ENCODE measurements around the gene CCR9.

The CCR9 gene

DNA sequence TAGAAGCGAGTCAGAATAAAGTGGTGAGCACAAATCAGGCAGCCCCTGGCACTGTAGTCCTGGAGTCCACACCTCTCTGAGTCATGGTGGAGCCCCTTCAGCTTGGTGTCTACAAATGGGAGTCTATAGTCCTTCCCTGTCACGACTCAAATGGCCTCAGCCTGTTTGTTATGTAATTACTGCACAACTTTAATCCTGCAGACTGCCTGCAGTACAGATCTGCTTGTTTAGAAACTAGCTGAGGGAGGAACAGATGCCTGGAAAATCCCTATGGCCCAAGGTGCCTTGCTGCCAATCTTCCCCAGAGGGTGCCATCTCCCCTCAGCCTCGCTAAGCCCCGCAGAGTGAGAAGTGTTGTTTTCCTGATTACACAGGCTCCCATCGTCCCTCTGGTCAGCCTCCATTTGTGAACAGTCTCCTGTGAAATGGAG is 53.0 kb downstream of the CCR9 start:
- no peak for DNase-seq

- DNase-seq = no peak
These were observed 53.8 kb downstream of the CCR9 start for GRCh38 chr3:45940004-45940780.

DNA sequence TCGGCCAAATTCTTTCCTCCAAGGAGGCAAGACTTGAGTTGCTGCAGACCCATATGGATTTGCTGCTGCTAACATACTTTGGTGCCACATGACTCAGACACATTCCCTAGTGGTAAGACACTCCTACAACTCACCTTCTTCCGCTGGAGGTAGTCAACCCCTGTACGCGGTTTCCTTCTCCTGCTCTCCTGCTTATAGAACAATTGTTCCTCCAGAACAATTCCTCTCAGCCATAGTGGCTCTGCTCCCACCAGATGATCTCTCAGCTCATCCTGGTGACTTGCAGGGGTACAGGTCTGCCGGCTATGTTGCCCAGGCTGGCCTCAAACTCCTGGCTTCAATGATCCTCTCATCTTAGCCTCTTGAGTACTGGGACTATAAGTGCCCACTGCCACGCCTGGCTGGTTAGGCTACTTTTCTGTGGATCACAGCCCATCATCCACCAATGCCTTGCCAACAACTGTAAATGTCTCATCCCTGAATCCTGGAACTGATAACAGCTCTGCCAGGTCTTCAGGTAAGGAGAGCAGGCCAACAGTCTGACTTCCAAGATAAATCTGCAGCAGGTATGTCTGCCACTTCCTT is 54.5 kb downstream of the CCR9 start:
- DNase-seq = no peak

DNA sequence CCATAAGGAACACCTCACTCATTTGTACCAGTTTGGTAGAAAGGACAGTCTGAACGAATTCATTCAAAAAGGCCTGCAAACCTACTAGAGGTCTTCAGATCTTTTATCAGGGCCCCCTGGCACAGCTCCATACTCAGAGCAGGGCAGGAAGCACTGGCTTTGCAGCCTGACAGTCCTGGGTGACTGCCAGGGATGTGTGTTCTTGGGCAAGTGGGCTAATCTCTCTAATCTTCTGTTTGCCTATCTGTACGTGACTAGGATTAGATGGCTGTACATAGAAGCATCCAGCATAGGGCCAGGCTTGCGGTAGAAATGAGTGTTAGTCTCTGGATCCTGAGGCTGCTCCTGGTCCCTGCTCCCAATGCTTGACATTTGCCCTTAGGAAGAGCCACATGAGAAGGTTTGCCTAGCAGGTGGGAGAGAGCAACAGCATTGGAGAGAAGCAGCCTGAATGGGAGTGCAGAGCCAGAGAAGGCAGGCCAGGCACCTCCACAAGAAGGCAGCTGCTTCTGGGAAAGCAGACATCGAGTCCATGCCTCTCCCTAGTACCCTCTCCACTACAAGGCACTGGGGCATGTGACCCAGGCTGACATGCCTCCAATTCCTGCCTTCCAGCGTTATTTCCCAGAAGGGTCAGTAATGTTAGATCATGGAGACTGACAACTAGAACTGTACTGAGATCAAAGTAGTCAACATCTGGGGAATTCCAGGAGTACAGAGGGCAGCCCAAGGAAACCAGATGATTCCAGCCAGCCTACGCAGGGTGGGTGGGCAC is 55.9 kb downstream of the CCR9 start:
- no peak for DNase-seq

- no peak for DNase-seq
These were observed 57.0 kb downstream of the CCR9 start, which contains the start of gene CXCR6 for GRCh38 chr3:45943207-45943846. Gene CXCR6 (plus strand): TSS chr3:45943464. CDS start chr3:45946482, 3,018 bp downstream.

GRCh38 chr3:45944830-45945620 is 58.7 kb downstream of the CCR9 start:
- DNase-seq = no peak

- no peak for DNase-seq
These were observed 60.0 kb downstream of the CCR9 start for GRCh38 chr3:45946307-45946706.

GRCh38 chr3:45946875-45947274 is 60.5 kb downstream of the CCR9 start:
- DNase-seq = no peak

GRCh38 chr3:45947361-45947760 is 61.0 kb downstream of the CCR9 start:
- no peak for DNase-seq

GRCh38 chr3:45948311-45948781 is 62.0 kb downstream of the CCR9 start:
- DNase-seq = no peak

DNA sequence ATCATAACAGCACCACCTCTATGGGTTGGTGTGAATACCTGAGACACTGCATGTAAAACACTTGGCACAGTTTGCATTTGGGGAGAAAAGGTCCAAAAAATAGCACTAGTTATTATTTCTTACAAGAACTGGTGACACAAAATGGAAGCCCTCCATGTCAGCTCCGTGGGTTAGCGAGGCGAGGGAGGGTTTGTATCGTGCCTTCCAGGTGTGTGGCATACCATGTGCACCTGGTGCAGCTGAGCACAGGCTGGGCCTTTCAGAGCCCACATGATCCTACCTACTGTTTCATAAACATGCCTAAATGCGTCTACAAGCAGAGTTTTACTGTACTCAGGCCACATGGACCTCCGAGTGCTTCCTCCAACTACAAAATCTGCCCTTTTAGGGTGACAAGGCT is 62.5 kb downstream of the CCR9 start:
- DNase-seq = no peak

GRCh38 chr3:45949432-45949831 is 63.1 kb downstream of the CCR9 start:
- DNase-seq = no peak

DNA sequence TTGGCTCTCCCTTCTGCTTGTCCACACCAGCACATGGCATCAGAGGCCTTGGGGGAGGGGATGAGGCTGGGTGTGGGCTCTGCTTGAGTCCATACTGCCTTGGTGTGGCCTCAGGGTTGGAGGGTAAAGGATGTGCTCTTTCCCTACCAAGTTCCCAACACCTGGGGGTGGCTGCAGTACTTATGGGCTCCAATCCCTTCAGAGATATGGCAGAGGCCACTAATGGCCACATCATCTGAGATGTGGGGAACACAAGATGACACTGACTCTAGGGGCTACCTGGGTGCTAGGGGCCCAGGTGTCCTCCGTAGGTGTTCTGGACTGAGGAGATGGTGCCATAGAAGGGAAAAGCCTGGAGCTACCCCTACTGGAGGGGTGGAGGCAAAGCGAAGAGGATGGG is 63.8 kb downstream of the CCR9 start:
- no peak for DNase-seq

DNA sequence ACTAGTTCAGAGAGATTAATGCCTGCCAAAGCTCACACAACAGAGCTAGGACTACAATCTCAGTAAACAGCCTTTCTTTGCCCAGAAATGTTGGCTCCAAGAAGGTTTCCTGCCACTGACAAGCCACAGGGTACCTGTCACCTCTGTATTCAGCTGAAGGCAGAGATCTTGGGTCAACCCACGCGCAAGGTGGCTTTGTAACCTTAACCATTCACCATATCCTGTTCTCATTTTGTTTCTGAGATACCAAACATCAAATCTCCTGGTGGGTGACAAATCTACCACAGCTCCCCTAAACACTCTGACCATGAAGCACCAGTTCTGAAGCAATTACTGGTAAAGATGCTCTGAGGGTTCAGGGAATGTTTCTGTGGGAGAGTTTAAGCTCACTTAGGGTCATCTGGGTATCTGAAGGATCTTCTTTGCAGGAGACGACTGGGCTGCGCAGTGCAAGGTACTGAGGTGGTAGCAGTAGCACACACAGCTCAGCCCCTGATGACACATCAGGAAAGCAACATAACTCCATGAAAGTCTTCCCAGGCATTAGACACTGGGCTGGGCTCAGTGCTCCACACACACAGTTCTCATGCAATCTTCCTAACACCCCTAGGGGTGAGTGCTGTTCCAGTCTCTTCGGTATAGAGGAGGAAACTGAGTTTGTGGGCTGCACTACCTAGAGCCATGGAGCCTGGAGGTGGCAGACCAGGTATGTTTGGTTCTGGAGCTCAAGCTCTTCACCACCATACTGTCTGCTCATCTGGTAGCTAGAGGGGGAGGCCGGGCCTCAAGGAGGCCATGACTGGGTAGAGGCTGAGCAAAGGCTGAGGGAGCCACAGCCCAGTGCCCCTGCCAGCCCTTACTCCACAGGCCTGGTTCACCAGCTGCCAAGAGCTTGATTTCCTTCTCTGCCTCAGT is 64.6 kb downstream of the CCR9 start:
- DNase-seq = no peak

- no peak for DNase-seq
These were observed 65.6 kb downstream of the CCR9 start for GRCh38 chr3:45951946-45952345.

- DNase-seq = no peak
These were observed 66.1 kb downstream of the CCR9 start for GRCh38 chr3:45952456-45952855.

Measured in DMS 273 treated with DMSO at 0.1 percent for 48 hours (cell line).